SU-DHL-6 (cell line): Measurements from ENCODE around the gene MINDY3.

Source experiments
- H2AFZ ChIP-seq: fragments of 200-600 bp; sonication (generic); 2 replicates; pipeline ENCODE4 v1.6.1; 2014; ENCODE audit warnings: low read depth, mild to moderate bottlenecking, moderate library complexity, mixed read lengths, antibody characterized with exemption, low read length; ENCODE audit not compliant: severe bottlenecking
- H3F3A ChIP-seq: fragments of 200-600 bp; shearing (Covaris generic); 2 replicates; pipeline ENCODE4 v1.6.0; 2016; ENCODE audit warnings: antibody characterized with exemption, mild to moderate bottlenecking; ENCODE audit not compliant: insufficient read depth
- H3K27ac ChIP-seq: fragments of 200-600 bp; sonication (generic); 2 replicates; pipeline ENCODE4 v1.5.1; 2016; ENCODE audit warnings: low read depth, mild to moderate bottlenecking, low read length, moderate library complexity, mixed read lengths
- H3K27me3 ChIP-seq: fragments of 200-600 bp; sonication (generic), shearing (Covaris generic); 2 replicates; pipeline ENCODE4 v1.6.0; 2014; ENCODE audit warnings: mild to moderate bottlenecking, low read length
- H3K36me3 ChIP-seq: fragments of 200-600 bp; sonication (generic); 2 replicates; pipeline ENCODE4 v1.6.1; 2014; ENCODE audit warnings: mild to moderate bottlenecking, low read length, mixed read lengths
- H3K4me2 ChIP-seq: fragments of 300-600, 200-600 bp; shearing (Covaris generic), sonication (generic); 2 replicates; pipeline ENCODE4 v1.6.0; 2014; ENCODE audit warnings: low read length, low read depth, mild to moderate bottlenecking; ENCODE audit not compliant: poor library complexity, severe bottlenecking
- H3K4me3 ChIP-seq: fragments of 200-600 bp; sonication (generic); 2 replicates; pipeline ENCODE4 v1.5.1; 2014; ENCODE audit warnings: antibody characterized with exemption, low read length, mild to moderate bottlenecking, mixed read lengths; ENCODE audit not compliant: insufficient read depth, poor library complexity, severe bottlenecking
- H3K79me2 ChIP-seq: fragments of 200-600 bp; sonication (generic); 2 replicates; pipeline ENCODE4 v1.6.1; 2014; ENCODE audit warnings: mild to moderate bottlenecking, low read length, moderate library complexity; ENCODE audit not compliant: insufficient read depth
- H3K9ac ChIP-seq: fragments of 200-600 bp; sonication (generic); 2 replicates; pipeline ENCODE4 v1.7.0; 2014; ENCODE audit warnings: mild to moderate bottlenecking, low read length
- H3K9me2 ChIP-seq: fragments of 200-600 bp; sonication (generic); replicated peaks from 2 replicates; pipeline ENCODE4 v1.6.1; 2014; ENCODE audit warnings: low read length; ENCODE audit not compliant: insufficient read depth
- H3K9me3 ChIP-seq: fragments of 200-600 bp; sonication (generic); 2 replicates; pipeline ENCODE4 v1.6.1; 2014; ENCODE audit warnings: low read length, mixed read lengths; ENCODE audit not compliant: insufficient read depth
- H4K20me1 ChIP-seq: fragments of 200-600 bp; sonication (generic); 2 replicates; pipeline ENCODE4 v1.6.1; 2014; ENCODE audit warnings: low read depth, mild to moderate bottlenecking, antibody characterized with exemption, low read length, moderate library complexity, mixed read lengths
- CTCF ChIP-seq: fragments of 200-600 bp; sonication (generic); IDR thresholded peaks from one replicate; pipeline ENCODE4 v1.5.1; 2017; ENCODE audit warnings: antibody characterized with exemption, mild to moderate bottlenecking, low read length, moderate library complexity; ENCODE audit not compliant: insufficient read depth, poor library complexity, severe bottlenecking
- EZH2phosphoT487 ChIP-seq: fragments of 200-600 bp; sonication (generic), shearing (Covaris generic); conservative IDR thresholded peaks from 2 replicates; pipeline ENCODE4 v1.6.1; 2018; ENCODE audit warnings: mild to moderate bottlenecking, antibody characterized with exemption, low read length, moderate library complexity, mixed read lengths

Gene MINDY3

GRCh38 chr10:15796098-15796759 lies 64.1 kb downstream of the MINDY3 start:
- TF ChIP-seq CTCF (no peak), EZH2phosphoT487 (no peak)
- Histone ChIP-seq H3K9me3 (no peaks in the 10 kb centered on the region), H3K27me3 (no peaks in the 10 kb centered on the region), H3K79me2 (no peaks in the 10 kb centered on the region), H2AFZ (no peak overlapping the region), H3F3A (no peaks in the 10 kb centered on the region), H3K27ac (no peak overlapping the region), H3K4me3 (no peak overlapping the region), H3K36me3 (no peaks in the 10 kb centered on the region), H3K4me2 (no peak overlapping the region), H4K20me1 (no peaks in the 10 kb centered on the region), H3K9me2 (no peaks in the 10 kb centered on the region), H3K9ac (no peak overlapping the region)

- no peaks in the 10 kb centered on the region for H3K36me3 ChIP-seq
- no peaks in the 10 kb centered on the region for H3K27me3 ChIP-seq
- TF ChIP-seq EZH2phosphoT487 (no peak), CTCF (no peak)
- H3K27ac ChIP-seq = no peak overlapping the region
- no peaks in the 10 kb centered on the region for H3F3A ChIP-seq
- no peaks in the 10 kb centered on the region for H3K9me2 ChIP-seq
- H3K4me3 ChIP-seq = no peak overlapping the region
- H3K79me2 ChIP-seq = no peaks in the 10 kb centered on the region
- no peaks in the 10 kb centered on the region for H3K9me3 ChIP-seq
- no peak overlapping the region for H3K9ac ChIP-seq
- H3K4me2 ChIP-seq = no peak overlapping the region
- H4K20me1 ChIP-seq = no peaks in the 10 kb centered on the region
- no peak overlapping the region for H2AFZ ChIP-seq
Measured at GRCh38 chr10:15795036-15795792, 65.1 kb downstream of the MINDY3 start.

DNA sequence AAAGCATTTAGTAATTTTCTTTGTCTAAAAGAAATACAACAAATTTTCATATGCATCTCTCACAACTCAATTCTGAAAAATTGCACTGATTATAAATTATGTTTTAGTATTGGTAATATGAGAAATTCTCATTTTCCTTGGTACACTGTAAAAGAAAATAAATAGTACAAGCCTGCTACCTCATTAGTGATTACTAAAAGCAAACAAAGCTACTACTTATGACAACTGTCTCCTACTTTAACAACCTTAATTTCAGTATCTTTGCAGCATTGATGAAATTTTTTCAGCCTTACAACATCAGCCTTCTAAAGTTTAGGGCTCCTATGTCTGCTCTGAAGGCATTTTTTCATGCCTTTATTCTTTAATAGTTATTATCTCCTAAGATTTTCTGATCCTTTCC lies 65.7 kb downstream of the MINDY3 start:
- H3K27me3 ChIP-seq = no peaks in the 10 kb centered on the region
- H3K4me2 ChIP-seq = no peak overlapping the region
- no peaks in the 10 kb centered on the region for H3K9me2 ChIP-seq
- no peaks in the 10 kb centered on the region for H3K79me2 ChIP-seq
- no peak overlapping the region for H3K4me3 ChIP-seq
- H3K9ac ChIP-seq = no peak overlapping the region
- no peaks in the 10 kb centered on the region for H3K36me3 ChIP-seq
- no peaks in the 10 kb centered on the region for H3F3A ChIP-seq
- no peaks in the 10 kb centered on the region for H4K20me1 ChIP-seq
- H3K9me3 ChIP-seq = no peaks in the 10 kb centered on the region
- no peak overlapping the region for H3K27ac ChIP-seq
- TF ChIP-seq EZH2phosphoT487 = no peak
- TF ChIP-seq CTCF = no peak
- H2AFZ ChIP-seq = no peak overlapping the region
